G401 (cell line): ENCODE results near the gene COG1. TPM values are rescaled to one million over a fixed set of nuclear protein-coding genes. Genes with fewer than 3 reads are reported as not detected.

Experiments used
- DNase-seq: peaks from one replicate; pipeline ENCODE4 v3.0.0-alpha.2; 2015; ENCODE audit warnings: low spot score
- in situ Hi-C: cut with HindIII; loops from 2 replicates; pipeline ENCODE4 v1.10.0; 2016; ENCODE audit warnings: low sequenced_read_pairs, mixed read lengths
- total RNA-seq: library from RNA; depleted of rRNA; stranded (reverse); fragments of >200 nt; shearing (Covaris generic); gene quantifications from 2 replicates; pipeline ENCODE4 v1.2.3, GENCODE V29; 2014

The COG1 gene
- total RNA-seq, 1 experiment from 2014 or later: 10.8 TPM

DNA sequence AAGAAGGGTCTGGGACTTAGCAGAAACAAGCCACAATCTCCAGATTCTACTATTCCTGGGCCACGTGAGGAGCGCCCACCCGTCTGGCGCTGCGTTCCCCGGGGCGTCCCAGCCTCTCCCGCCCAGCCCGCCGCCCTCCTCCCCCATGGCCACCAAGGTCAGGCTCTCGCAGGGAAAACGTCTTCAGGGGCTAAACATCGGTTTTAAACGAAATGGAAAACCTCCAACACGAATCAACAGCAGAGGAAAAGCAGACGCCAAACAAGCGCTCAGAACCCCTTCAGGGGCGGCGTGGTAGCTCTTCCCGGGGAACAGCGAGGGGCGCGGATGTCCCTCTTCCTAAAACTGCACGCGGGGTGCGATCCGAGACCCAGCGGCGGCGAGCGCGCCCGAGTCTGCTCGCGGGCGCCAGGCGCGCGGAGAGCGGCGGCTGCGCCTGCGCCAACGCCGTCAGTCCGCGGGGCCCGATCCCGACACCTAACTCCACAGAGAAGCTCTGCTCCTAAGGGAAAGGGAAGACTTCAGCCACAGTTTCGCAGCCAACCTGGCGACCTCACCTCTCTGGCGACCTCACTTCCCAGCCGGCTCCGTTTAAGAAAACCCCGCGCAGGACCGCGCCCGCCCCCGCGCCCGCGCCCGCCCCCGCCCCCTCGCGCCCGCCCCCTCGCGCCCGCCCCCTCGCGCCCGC lies 505 bp upstream of the COG1 start:
- in situ Hi-C loops: no loop called here
- DNase-seq: peak; percentile 72

DNA sequence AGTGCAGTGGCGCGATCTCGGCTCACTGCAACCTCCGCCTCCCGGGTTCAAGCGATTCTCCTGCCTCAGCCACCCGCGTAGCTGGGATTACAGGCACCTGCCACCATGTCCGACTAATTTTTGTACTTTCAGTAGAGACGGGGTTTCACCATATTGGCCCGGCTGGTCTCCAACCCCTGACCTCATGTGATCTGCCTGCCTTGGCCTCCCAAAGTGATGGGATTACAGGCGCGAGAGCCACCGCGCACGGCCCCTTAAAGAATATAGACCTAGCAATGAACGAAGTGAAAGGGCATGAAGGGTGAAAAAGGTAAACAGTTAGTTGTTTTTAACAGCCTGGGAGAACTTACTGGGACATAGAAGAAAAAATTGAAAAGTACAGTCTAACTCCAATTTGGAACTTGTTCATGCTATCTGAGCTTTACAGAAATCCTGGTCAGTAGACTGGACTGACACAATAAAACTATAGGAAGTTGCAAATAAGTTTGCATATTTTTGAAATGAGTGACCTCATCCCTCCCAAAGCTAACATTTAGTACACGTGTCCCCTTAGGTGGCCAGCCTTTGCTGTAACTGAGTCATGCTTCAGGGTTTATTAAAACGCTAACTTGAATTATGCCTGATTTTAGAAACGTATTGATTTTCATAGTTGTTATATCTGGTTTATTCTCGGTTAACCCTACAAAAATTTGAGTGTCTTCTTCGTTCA lies 1.8 kb downstream of the COG1 start:
- in situ Hi-C loops: no loop called here
- no peak for DNase-seq

DNA sequence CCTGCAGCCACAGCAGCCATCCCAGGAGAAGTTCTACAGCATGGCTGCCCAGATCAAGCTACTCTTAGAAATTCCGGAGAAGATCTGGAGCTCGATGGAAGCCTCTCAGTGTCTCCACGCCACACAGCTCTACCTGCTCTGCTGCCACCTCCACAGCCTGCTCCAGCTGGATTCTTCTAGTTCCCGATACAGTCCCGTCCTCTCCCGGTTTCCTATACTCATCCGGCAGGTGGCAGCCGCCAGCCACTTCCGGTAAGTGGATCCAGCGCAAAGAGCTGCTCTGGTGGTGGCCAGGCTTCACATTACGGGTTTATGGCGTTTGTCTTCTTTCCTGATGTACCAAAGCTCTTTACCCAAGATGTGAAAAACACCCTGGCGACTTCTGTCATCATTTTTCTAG lies 3.6 kb downstream of the COG1 start:
- in situ Hi-C loops: no loop called here
- peak; percentile 77 for DNase-seq

DNA sequence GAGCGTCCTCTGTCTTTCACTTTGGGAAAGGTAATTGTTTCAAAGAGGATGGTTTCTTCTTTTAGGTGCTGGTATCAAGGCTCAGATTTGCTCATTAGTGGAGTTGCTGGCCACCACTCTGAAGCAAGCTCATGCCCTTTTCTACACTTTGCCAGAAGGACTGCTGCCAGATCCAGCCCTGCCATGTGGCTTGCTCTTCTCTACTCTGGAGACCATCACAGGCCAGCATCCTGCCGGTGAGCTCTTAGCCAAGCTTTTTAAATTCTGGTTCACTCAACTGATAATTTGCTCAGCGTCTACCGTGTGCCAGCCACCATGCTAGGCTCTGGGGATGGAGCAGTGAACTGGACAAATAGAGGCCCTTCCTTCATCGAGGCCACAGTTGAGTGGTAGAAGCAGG lies 4.3 kb downstream of the COG1 start:
- in situ Hi-C loops: no loop called here
- peak; percentile 87 for DNase-seq

DNA sequence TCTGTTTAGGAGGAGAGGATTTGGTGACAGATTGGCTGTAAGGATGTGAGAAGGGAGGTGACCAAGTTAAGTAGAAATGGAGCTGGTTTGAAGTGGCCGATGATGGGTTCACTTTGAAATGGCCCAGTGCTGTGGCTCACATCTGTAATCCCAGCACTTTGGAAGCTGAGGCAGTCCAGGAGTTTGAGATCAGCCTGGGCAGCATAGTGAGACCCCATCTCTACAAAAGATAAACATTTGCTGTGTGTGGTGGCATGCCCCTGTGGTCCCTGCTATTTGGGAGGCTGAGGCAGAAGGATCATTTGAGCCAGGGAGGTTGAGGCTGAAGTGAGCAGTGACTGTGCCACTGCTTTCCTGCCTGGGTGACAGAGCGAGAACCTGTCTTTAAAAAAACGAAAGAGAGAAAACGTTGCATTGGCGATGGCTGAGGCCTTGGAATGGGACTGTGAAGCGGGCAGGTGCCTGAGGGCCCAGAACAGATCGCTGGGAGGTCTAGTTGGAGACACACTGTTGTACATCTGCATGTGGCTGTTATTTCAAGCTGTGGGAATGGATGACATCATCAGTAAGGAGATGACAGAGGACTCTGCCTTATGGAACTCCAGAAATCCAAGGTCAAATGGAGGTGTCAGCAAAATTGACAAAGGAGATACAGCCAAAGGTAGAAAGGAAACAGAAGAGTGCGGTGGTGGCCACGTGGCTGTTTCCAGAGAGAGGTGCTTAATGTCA lies 5.5 kb downstream of the COG1 start:
- in situ Hi-C loops: no loop called here
- DNase-seq: no peak

DNA sequence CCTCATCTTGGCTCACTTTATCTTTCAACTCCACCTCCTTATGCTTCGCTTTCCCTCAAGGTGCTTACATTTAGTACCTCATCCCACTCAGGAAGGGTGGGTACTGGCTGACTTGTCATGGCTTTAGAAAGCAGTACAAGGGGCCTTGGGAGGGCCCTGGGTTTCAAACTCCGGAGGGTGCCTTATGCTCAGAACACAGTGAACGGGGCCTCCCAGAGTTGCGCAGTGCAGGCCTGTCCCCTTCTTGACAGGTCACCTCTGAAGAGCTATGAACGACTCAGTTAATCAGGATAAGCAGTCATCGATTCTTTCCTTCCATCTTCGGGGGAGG lies 6.0 kb downstream of the COG1 start:
- no peak for DNase-seq
- in situ Hi-C loops: no loop called here

DNA sequence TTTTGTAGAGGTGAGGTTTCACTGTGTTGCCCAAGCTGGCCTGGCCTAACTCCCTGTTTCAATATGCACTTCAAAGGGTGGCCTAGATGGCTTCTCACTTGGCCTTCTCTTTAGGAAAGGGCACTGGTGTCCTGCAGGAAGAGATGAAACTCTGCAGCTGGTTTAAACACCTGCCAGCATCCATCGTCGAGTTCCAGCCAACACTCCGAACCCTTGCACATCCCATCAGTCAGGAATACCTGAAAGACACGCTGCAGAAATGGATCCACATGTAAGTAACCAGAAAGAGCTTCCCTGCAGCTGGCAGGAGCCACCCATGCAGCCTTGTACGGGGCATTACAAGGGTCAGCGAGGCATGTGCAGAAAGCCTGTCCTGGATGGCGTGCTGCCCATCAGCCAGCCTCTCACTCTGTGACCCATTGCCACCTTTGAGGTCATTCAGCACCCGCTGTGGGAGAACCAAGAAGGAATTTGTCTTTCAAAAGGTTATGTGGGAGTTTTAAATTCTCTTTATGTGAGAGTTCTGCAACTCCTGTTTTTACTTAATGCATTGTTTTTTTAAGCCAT lies 7.0 kb downstream of the COG1 start:
- DNase-seq: no peak
- in situ Hi-C loops: no loop called here

DNA sequence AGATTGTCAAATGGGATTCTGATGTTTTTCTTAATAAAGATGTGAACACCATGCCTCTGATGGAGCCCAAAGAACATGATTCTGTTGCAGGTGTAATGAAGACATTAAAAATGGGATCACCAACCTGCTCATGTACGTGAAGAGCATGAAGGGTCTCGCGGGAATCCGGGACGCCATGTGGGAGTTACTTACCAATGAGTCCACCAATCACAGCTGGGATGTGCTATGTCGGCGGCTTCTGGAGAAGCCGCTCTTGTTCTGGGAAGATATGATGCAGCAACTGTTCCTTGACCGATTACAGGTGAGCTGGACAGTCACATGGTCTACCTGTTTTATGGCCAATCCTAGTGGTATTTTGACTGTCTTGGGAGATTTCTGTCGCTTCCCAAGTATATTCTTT lies 7.6 kb downstream of the COG1 start:
- in situ Hi-C loops: no loop called here
- DNase-seq: no peak

DNA sequence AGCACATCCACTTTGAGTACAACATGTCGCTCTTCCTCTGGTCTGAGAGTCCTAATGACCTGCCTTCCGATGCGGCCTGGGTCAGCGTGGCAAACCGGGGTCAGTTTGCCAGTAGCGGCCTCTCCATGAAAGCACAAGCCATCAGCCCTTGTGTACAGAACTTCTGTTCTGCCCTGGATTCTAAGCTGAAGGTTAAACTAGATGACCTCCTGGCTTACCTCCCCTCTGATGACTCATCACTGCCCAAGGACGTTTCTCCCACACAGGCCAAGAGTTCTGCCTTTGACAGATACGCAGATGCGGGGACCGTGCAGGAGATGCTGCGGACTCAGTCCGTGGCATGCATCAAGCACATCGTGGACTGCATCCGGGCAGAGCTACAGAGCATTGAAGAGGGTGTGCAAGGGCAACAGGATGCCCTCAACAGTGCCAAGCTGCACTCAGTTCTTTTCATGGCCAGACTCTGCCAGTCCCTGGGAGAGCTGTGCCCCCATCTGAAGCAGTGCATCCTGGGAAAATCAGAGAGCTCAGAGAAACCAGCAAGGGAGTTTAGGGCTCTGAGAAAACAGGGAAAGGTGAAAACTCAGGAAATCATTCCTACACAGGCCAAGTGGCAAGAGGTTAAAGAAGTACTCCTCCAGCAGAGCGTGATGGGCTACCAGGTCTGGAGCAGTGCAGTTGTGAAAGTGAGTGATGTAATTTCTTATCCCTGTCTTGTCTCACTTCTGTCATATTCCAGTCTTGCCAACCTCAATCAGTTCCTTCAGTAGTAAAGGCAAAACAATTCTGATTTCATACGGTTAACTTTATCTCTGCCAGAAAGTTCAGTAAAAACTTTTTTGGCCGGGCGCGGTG lies 8.6 kb downstream of the COG1 start:
- DNase-seq: no peak

DNA sequence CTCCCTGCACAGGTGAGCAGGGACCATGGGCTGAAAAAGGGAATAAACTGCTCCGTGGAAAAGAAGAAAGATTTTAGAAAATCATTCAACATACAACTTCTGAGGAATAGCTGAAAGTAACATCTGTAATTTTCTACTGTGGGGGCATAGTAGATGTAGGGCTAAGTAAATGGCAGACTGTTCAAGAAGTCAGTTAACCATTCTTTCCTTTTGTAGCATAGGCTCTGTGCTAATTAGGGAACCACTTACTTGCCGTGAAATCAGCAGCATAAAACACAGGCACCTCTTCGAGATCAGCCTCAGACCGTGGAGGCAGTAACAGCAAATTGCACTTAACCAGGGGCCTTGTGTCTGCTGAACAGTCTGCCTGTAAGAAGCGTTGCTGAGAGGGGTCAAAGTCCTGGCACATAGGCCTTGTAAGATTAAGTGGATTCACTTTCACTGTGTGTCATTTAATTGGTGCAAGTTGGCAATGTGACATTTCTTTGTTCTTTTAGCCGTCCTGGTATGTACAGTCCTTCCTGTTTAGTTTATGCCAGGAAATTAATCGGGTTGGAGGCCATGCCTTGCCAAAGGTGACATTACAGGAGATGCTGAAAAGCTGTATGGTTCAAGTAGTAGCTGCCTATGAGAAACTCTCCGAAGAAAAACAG lies 10.4 kb downstream of the COG1 start:
- DNase-seq: peak; percentile 23
- in situ Hi-C loops: no loop called here

More for the DNA sequence above, 8.6 kb downstream of the COG1 start:
- in situ Hi-C loops: no loop called here

DNA sequence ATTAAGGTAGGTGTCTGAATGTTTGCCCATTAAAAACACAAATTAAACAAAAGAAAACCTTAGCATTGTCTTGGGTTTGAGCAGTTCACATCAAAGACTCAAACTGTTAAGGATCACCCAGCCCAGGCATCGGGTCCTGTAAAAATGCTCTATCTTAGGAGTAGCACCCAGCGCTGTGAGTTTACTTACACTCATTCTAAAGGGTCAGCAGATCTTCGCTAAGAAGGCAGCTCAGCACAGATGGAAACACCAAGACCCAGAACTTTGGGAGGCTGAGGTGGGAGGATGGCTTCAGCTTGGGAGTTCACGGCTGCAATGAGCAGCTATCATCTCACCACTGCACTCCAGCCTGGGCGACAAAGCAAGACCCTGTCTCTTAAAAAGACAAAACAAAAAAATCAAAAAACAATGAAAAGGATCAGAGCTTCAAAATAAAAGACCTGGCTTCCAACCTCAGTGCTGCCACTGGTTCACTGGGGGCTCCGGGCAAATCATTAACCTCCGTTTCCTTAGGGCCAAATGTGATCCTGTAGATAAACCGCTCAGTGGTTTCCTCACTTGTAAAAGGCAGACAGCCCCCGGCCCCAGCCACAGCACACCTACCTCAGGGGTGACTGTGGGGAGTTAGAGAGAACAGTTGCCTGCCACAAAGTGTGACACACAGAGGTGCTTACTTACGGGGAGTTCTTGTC lies 11.1 kb downstream of the COG1 start:
- no peak for DNase-seq
- in situ Hi-C loops: no loop called here

DNA sequence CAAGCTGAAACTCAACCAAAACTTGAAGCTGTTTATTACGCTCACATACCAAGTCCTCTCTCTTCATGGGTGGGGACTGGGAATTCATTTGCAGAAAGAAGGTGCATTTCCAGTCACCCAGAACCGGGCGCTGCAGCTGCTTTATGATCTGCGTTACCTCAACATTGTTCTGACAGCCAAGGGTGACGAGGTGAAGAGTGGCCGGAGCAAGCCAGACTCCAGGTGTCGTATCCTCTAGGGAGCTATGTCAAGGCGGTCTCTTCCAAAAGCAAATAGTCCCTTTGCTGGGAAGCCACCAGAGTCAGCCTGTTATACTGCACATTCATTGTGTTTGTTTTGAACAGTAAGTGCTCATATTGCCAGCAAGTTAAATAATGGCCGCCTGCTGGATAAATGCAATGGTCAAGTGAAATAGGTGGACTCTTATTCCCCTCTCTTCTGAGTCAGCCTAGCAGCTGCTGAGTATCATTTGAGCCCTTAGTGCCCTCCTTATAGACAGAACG lies 12.7 kb downstream of the COG1 start:
- in situ Hi-C loops: no loop called here
- no peak for DNase-seq

DNA sequence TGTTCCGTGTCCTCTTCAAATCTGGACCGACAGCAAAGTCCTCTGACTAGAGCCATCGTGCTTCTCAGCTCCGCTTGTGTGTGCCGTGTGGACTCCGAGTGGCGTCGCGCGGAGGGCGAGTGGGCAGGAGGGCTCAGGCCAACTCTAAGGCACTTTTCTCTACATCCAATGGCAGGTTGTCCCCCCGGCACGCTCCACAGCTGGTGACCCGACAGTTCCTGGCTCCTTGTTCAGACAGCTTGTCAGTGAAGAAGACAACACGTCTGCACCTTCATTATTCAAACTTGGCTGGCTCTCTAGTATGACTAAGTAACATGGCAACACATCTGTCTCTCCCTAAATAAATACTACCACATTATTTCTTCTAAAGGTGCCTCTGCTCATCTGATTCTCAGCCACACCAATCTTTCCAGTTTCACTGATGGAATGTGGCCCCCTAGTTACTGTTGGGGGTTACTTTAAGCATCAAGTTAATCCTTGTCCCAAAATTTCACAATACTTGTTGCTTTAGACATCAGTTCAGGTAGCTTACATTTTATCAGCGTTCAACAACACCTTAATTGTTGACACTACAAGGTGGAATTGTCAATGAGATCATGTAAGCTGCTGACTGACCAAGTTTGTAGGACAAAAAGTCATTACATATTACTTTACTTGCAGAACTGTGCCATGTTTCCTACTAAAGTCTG lies 15.4 kb downstream of the COG1 start:
- DNase-seq: no peak
- in situ Hi-C loops: no loop called here

DNA sequence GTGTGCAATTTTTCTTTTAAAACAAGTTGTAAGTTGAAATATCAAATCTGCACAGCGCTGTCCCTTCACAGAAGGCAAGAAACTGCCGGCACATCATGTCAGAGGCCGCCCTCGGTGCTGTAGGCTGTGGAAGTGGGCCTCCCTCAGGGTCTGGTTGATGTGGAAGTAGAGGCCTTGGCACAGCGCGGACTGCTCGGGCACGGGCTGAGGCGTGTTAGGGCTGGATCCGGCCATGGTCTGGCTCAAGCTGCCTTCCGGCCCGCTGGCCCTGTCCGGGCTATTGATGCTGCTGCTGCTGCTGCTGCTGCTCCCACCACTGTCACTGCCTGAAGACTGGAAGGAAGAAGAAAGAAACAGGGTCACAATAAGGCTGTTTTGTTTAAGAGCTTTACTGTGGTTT lies 16.6 kb downstream of the COG1 start:
- in situ Hi-C loops: no loop called here
- DNase-seq: no peak

DNA sequence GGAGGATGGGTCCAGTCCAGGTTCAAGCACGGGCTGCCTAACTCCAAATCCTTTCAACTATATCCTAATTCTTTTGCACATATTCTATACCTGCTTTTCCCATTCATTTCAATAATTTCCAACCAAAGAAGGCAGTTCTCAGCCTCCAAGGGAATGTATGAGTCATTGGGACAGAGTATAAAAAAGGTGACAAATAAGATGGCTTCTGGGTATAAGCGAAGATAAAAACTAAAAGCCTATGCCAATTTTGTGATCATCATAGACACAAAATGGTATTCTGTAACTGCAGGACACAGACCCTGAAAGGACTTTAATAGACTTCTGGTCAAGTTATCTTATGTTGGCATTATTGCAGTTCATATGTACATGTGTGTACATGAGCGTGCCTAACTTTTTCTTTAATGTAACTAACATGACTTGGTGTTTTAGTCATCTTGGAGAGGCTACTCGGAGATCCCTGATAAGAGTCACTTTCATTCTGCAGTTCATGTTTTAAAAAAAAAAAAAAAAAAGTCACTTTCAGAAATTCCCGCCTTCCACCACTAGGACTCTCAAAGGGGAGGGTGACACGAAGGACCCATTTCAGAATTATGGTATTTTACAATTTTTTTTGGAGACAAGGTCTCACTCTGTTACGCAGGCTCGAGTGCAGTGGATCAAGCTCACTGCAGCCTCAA lies 17.3 kb downstream of the COG1 start:
- DNase-seq: no peak
- in situ Hi-C loops: no loop called here

DNA sequence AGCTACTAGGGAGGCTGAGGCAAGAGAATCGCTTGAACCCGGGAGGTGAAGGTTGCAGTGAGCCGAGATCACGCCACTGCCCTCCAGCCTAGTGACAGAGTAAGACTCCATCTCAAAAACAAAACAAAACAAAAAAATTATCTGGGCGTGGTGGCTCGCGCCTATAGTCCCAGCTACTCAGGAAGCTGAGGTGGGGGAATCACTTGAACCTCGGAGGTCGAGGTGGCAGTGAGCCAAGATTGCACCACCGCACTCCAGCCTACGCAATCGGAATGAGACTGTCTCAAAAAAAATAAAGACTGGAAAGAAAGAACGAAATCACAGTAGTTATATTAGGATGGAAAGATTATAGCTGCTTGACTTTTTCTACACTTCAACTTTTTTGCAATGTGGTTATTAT lies 18.9 kb downstream of the COG1 start:
- in situ Hi-C loops: no loop called here

DNA sequence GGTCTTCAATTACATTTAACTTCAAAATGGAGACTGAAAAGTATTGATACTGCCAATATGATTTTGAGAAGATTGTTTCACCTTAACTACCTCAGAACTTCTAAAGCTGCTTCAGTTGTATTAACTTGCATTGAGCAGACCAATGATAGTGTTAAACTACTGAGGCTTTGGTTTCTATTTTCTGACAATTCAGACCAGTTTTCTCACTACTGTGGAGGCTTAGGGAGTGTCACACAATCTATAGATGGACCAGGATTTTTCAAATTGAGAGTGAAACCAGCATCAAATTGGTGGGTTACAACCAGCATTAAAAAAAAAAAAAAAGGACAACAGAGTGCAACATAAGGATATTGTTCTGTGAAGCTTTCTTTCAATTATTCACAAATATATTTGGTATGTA lies 21.2 kb downstream of the COG1 start:
- in situ Hi-C loops: no loop called here

More for the DNA sequence above, 18.9 kb downstream of the COG1 start:
- no peak for DNase-seq

More for the DNA sequence above, 21.2 kb downstream of the COG1 start:
- no peak for DNase-seq
